Ishikawa (cell line): Measurements from ENCODE around the gene TCL1B.

ENCODE experiments used
- CEBPB ChIP-seq: IDR thresholded peaks from 2 replicates; pipeline ENCODE4 v1.6.1; 2012
- CREB1 ChIP-seq: IDR thresholded peaks from 2 replicates; pipeline ENCODE4 v1.6.1; 2012; ENCODE audit warnings: low read depth
- EGR1 ChIP-seq: IDR thresholded peaks from 2 replicates; pipeline ENCODE4 v1.6.1; 2012
- EP300 ChIP-seq: IDR thresholded peaks from 2 replicates; pipeline ENCODE4 v1.6.1; 2012; ENCODE audit warnings: borderline replicate concordance
- FOXM1 ChIP-seq: IDR thresholded peaks from 2 replicates; pipeline ENCODE4 v1.6.1; 2012; ENCODE audit warnings: low read depth, borderline replicate concordance
- MAX ChIP-seq: IDR thresholded peaks from 2 replicates; pipeline ENCODE4 v1.6.1; 2012
- TAF1 ChIP-seq: IDR thresholded peaks from 2 replicates; pipeline ENCODE4 v1.6.1; 2012; ENCODE audit warnings: low read depth, mild to moderate bottlenecking
- TCF12 ChIP-seq: IDR thresholded peaks from 2 replicates; pipeline ENCODE4 v1.6.1; 2012; ENCODE audit warnings: low read depth
- USF1 ChIP-seq: IDR thresholded peaks from 2 replicates; pipeline ENCODE4 v1.6.1; 2012
- YY1 ChIP-seq: IDR thresholded peaks from 2 replicates; pipeline ENCODE4 v1.6.1; 2012; ENCODE audit warnings: low read depth

DNA sequence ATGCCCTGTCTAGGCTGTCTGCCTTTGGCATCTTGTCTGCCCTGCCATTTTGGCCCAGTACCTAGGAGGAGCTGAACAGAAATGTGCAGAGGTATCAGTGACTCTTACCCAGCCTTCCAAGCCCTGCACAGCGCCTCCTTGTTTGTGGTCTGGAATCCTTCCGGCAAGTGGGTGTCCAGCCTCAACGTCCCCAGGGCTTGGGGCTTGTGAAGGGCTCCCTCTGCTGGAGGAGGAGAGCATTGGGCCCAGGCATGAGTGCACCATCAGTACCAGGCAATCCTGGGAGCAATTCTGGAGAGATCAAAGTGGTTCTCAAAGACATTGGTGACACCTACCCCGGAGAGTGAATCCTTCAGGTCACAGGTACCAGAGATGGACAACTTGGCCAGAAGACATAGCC is 2.4 kb upstream of the TCL1B start:
- TF ChIP-seq TCF12 (no peak), CREB1 (no peak), EP300 (no peak), YY1 (no peak), MAX (no peak), FOXM1 (no peak), TAF1 (no peak), CEBPB (no peak), USF1 (no peak), EGR1 (no peak)
